GM12872 (cell line): ENCODE measurements around the gene PSMC3.

ENCODE experiments used
- TF ChIP-seq, protein P1 (sequence below): IDR thresholded peaks from 3 replicates; pipeline ENCODE4 v1.5.1; 2011; ENCODE audit warnings: low read depth, mild to moderate bottlenecking, low read length, moderate library complexity; ENCODE audit not compliant: insufficient read depth

The PSMC3 gene

DNA sequence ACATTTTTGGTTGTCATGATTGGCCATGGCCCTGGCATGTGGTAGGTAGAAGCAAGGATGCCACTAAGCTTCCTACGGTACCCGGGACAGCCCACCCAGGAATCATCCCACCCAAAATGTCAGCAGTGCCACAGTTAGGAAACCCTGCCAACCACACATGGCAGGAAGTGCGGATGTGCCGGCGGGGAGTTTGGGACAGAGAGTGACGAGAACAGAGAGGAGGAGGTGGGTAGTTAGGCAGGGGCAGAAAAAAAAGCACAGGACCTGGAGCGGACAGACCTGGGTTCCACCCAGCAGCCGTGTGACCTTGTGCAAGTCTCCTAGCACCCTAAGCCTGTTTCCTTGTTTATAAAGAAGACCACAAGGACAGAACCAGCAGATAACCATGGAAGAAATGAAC, 51.2 kb downstream of the PSMC3 start:
- TF ChIP-seq, protein P1, sequence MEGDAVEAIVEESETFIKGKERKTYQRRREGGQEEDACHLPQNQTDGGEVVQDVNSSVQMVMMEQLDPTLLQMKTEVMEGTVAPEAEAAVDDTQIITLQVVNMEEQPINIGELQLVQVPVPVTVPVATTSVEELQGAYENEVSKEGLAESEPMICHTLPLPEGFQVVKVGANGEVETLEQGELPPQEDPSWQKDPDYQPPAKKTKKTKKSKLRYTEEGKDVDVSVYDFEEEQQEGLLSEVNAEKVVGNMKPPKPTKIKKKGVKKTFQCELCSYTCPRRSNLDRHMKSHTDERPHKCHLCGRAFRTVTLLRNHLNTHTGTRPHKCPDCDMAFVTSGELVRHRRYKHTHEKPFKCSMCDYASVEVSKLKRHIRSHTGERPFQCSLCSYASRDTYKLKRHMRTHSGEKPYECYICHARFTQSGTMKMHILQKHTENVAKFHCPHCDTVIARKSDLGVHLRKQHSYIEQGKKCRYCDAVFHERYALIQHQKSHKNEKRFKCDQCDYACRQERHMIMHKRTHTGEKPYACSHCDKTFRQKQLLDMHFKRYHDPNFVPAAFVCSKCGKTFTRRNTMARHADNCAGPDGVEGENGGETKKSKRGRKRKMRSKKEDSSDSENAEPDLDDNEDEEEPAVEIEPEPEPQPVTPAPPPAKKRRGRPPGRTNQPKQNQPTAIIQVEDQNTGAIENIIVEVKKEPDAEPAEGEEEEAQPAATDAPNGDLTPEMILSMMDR: no peak

DNA sequence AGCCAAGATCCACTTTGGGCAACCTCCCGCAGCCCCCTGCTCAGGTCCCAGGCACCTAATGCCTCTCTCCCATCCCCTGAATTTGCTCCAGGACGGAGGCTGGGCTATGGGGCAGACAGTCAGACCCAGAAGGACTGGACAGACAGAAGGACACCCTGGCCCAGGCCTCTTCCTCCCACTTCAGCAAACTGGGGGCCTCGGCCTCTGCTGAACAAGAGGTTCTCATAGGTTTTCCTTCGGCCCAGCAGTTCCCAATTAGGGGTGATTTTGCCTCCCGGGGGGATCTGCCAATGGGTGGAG, 51.6 kb downstream of the PSMC3 start:
- TF ChIP-seq, protein P1: no peak

- TF ChIP-seq, protein P1: peak; percentile 97
These were observed 52.1 kb downstream of the PSMC3 start for GRCh38 chr11:47373876-47374719.

- TF ChIP-seq, protein P1: no peak
These were observed 53.8 kb downstream of the PSMC3 start for GRCh38 chr11:47372422-47372821.

GRCh38 chr11:47369676-47370075, 56.6 kb downstream of the PSMC3 start:
- TF ChIP-seq, protein P1: no peak
